OCI-LY7 (cell line): Measurements from ENCODE around the gene UBFD1. TPM values are rescaled to one million over a fixed set of nuclear protein-coding genes. Genes with fewer than 3 reads are reported as not detected.

ENCODE experiments used
- BruUV-seq: library from RNA; stranded (reverse); fragments of 400-500 nt; replicated peaks from 2 replicates; lab custom pipeline; 2021; lab: Mats Ljungman, UMichigan
- CTCF ChIA-PET: fragments of 300-600 bp; sonication (Branson Sonifier 250); formaldehyde crosslinking; loops from one replicate; lab custom pipeline; 2022; ENCODE audit warnings: antibody characterized with exemption; ENCODE audit not compliant: unreplicated experiment; lab: Charles Lee
- POLR2A ChIA-PET: fragments of 300-600 bp; sonication (Branson Sonifier 250); formaldehyde crosslinking; loops from one replicate; lab custom pipeline; 2022; ENCODE audit warnings: antibody characterized with exemption; lab: Charles Lee
- DNase-seq: peaks from one replicate; pipeline ENCODE4 v3.0.0-alpha.2; 2015; ENCODE audit warnings: low spot score
- H2AFZ ChIP-seq: fragments of 200-600 bp; sonication (generic), shearing (Covaris generic); 2 replicates; pipeline ENCODE4 v1.6.1; 2014; ENCODE audit warnings: mild to moderate bottlenecking, antibody characterized with exemption, low read length, moderate library complexity
- H3K27ac ChIP-seq: fragments of 200-600 bp; sonication (generic); 2 replicates; pipeline ENCODE4 v1.5.1; 2014; ENCODE audit warnings: mixed run types, low read depth, mild to moderate bottlenecking, moderate library complexity, low read length, inconsistent platforms; ENCODE audit not compliant: poor library complexity, severe bottlenecking
- H3K36me3 ChIP-seq: fragments of 200-600 bp; sonication (generic); 2 replicates; pipeline ENCODE4 v1.6.1; 2014; ENCODE audit warnings: mild to moderate bottlenecking, antibody characterized with exemption, low read length, moderate library complexity, mixed read lengths; ENCODE audit not compliant: insufficient read depth
- H3K4me1 ChIP-seq: fragments of 200-600 bp; sonication (generic); 2 replicates; pipeline ENCODE4 v1.5.1; 2014; ENCODE audit warnings: mild to moderate bottlenecking, low read length; ENCODE audit not compliant: insufficient read depth, poor library complexity, severe bottlenecking
- H3K4me2 ChIP-seq: fragments of 200-600 bp; sonication (generic); 2 replicates; pipeline ENCODE4 v1.6.1; 2014; ENCODE audit warnings: mild to moderate bottlenecking, low read length
- H3K4me3 ChIP-seq: fragments of 200-600 bp; sonication (generic); 2 replicates; pipeline ENCODE4 v1.5.1; 2014; ENCODE audit warnings: mild to moderate bottlenecking, low read depth, low read length; ENCODE audit not compliant: poor library complexity, severe bottlenecking
- H3K79me2 ChIP-seq: fragments of 200-600 bp; sonication (generic); 2 replicates; pipeline ENCODE4 v1.6.1; 2016; ENCODE audit warnings: low read depth, mild to moderate bottlenecking, low read length, moderate library complexity, mixed read lengths; ENCODE audit not compliant: insufficient read depth
- H3K9me2 ChIP-seq: fragments of 200-600 bp; sonication (generic); 2 replicates; pipeline ENCODE4 v1.6.1; 2016; ENCODE audit warnings: mild to moderate bottlenecking, low read length, mixed read lengths; ENCODE audit not compliant: insufficient read depth
- H3K9me3 ChIP-seq: fragments of 200-600 bp; sonication (generic); 2 replicates; pipeline ENCODE4 v1.6.1; 2014; ENCODE audit warnings: mild to moderate bottlenecking, mixed run types, low read length, mixed read lengths
- H4K20me1 ChIP-seq: fragments of 200-600 bp; sonication (generic); 2 replicates; pipeline ENCODE4 v1.6.1; 2014; ENCODE audit warnings: mild to moderate bottlenecking, antibody characterized with exemption, low read length, moderate library complexity, mixed read lengths; ENCODE audit not compliant: insufficient read depth
- EZH2phosphoT487 ChIP-seq: fragments of 200-600 bp; sonication (generic); IDR thresholded peaks from 2 replicates; pipeline ENCODE4 v1.6.1; 2018; ENCODE audit warnings: low read depth, borderline replicate concordance, mild to moderate bottlenecking, mixed run types, antibody characterized with exemption, low read length, moderate library complexity, mixed read lengths
- intact Hi-C: fragments of 100-400 bp; cut with micrococcal nuclease; formaldehyde crosslinking; loops from one replicate; pipeline ENCODE4 v1.10.0; 2022; ENCODE audit not compliant: unreplicated experiment
- total RNA-seq, 2 experiments: library from RNA; depleted of rRNA in 1 of 2; stranded (reverse); fragments of >200 nt in 1 of 2; shearing (Covaris generic) in 1 of 2; gene quantifications; 2 replicates each; pipeline ENCODE4 v1.2.3, GENCODE V29; 2014 to 2022
- TF ChIP-seq, protein P1 (sequence below): fragments of 200-600 bp; sonication (generic); conservative IDR thresholded peaks from 2 replicates; pipeline ENCODE4 v1.5.1; 2014; ENCODE audit warnings: mild to moderate bottlenecking, antibody characterized with exemption, low read length, moderate library complexity, mixed read lengths

The UBFD1 gene
- total RNA-seq, 2 experiments from 2014 or later = 42.4 to 67.1 TPM

DNA sequence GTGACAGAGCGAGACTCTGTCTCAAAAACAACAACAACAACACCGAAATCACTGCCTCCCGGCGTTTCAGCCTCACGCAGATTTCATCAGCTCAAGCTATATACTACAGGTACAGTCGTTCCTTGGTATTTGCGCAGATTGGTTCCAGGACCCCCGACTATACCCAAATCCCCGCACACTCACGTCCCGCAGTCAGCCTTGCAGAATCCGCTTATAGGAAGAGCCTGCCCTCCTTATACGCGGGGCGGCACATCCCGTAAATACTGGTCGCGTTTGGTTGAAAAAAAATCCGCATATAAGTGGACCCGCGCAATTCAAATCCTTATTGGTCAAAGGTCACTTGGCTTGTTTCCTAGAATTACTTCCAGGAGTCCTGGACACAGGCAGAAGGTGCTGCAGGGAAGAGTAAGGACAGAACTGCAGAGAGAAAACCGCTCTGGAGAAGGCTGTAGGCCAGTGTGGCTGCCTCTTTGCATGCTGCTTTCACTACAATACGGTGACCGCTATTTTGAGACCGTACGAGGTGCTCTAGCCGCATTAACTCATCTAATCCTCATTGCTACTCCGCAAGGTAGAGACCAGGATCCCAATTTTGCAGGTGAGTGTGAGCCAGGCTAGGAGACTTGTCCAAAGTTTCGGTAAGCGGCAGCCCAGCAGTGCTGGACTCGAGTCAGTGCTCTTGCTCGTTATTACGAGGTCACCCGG lies 37.9 kb downstream of the UBFD1 start:
- peaks cover 21% of the 10 kb centered on the region for H3K4me1 ChIP-seq
- H3K36me3 ChIP-seq = peaks cover 47% of the 10 kb centered on the region
- no peaks in the 10 kb centered on the region for H3K9me2 ChIP-seq
- H3K4me2 ChIP-seq = peak overlapping the region; percentile 96
- BruUV-seq = TSS peak; percentile 67
- H3K9me3 ChIP-seq = no peaks in the 10 kb centered on the region
- H3K4me3 ChIP-seq = peak overlapping the region; percentile 96
- ChIA-PET POLR2A (no interaction called here), CTCF (no interaction called here)
- peaks cover 7% of the 10 kb centered on the region; the same call in 1 of the 2 replicates for H4K20me1 ChIP-seq
- H3K27ac ChIP-seq = peak overlapping the region; percentile 45
- DNase-seq = no peak
- H2AFZ ChIP-seq = peak overlapping the region; percentile 63; the same call in 1 of the 2 replicates
- peaks cover 59% of the 10 kb centered on the region for H3K79me2 ChIP-seq
- intact Hi-C loops = loop anchor here (5.0 kb wide), 1 partner anchor 143 kb away; the partner anchor contains the start of gene COG7
- TF ChIP-seq, protein P1, sequence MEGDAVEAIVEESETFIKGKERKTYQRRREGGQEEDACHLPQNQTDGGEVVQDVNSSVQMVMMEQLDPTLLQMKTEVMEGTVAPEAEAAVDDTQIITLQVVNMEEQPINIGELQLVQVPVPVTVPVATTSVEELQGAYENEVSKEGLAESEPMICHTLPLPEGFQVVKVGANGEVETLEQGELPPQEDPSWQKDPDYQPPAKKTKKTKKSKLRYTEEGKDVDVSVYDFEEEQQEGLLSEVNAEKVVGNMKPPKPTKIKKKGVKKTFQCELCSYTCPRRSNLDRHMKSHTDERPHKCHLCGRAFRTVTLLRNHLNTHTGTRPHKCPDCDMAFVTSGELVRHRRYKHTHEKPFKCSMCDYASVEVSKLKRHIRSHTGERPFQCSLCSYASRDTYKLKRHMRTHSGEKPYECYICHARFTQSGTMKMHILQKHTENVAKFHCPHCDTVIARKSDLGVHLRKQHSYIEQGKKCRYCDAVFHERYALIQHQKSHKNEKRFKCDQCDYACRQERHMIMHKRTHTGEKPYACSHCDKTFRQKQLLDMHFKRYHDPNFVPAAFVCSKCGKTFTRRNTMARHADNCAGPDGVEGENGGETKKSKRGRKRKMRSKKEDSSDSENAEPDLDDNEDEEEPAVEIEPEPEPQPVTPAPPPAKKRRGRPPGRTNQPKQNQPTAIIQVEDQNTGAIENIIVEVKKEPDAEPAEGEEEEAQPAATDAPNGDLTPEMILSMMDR = no peak
- no peak for TF ChIP-seq EZH2phosphoT487

DNA sequence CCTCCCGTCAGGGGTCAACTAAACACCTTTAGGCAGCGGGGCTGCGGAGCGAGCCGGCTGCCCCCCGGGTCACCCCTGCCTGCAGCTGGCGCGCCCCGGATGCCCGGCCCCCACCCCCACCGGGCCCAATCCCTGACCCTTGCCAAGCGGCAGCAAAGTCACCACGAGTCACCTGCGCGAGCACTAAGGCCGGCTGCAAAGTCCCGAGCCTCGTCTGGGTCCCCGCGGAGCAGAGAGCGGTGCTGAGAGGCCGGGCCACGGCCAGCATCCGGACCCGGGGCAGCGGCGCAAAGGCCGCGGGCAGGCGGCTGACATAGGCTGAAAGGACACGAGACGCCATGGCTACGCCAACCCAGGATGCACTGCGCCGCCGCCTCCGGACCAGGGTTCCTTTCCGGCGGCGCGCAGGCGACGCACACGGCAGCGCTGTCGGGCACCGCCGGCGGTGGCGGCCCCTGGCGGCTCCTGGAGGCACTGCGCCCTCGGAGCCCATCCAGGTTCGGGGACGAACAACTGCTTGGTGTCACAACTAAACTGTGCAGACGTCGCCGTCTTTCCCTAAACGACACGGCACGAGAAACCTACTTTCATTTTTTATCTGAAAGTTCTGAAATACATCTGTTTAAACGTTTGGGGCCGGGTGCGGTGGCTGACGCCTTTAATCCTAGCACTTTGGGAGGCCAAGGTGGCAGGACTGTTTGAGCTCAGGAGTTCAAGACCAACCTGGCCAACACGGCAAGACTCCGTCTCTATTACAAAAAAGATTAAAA lies 38.6 kb downstream of the UBFD1 start, which contains the start of gene NDUFAB1:
NDUFAB1 (minus strand) TSS at position 366 of the 770 bp plus-strand sequence; CDS start at position 340, 26 bp downstream.
- peaks cover 7% of the 10 kb centered on the region; the same call in 1 of the 2 replicates for H4K20me1 ChIP-seq
- H3K36me3 ChIP-seq = peaks cover 42% of the 10 kb centered on the region
- peaks cover 21% of the 10 kb centered on the region for H3K4me1 ChIP-seq
- intact Hi-C loops = loop anchor here (1.0 to 5.0 kb wide), 4 partner anchors 25 to 144 kb away; partner anchors contain the start of genes COG7, EARS2 and UBFD1
- H3K4me3 ChIP-seq = peak within 1 kb of the TSS; percentile 96
- peak within 1 kb of the TSS; percentile 63 for H2AFZ ChIP-seq
- no peaks in the 10 kb centered on the region for H3K9me2 ChIP-seq
- BruUV-seq = no TSS peak
- H3K4me2 ChIP-seq = peak within 1 kb of the TSS; percentile 96
- ChIA-PET POLR2A (interaction anchor here (0.7 to 1.3 kb wide), 4 partner anchors 25 to 535 kb away, joined by 3 to 7 read pairs (median 4); no protein-coding TSS in a partner anchor), CTCF (interaction anchor here (0.7 to 1.1 kb wide), 3 partner anchors 38 to 80 kb away, joined by 3 to 7 read pairs (median 3); partner anchors contain the start of genes EARS2 and UBFD1)
- H3K9me3 ChIP-seq = no peaks in the 10 kb centered on the region
- peak within 1 kb of the TSS; percentile 57 for H3K27ac ChIP-seq
- no peak for TF ChIP-seq EZH2phosphoT487
- TF ChIP-seq, protein P1 = peak; percentile 82
- DNase-seq = peak; percentile 93
- H3K79me2 ChIP-seq = peaks cover 52% of the 10 kb centered on the region
